Measurements from ENCODE around the gene CEBPA.

Gene CEBPA

DNA sequence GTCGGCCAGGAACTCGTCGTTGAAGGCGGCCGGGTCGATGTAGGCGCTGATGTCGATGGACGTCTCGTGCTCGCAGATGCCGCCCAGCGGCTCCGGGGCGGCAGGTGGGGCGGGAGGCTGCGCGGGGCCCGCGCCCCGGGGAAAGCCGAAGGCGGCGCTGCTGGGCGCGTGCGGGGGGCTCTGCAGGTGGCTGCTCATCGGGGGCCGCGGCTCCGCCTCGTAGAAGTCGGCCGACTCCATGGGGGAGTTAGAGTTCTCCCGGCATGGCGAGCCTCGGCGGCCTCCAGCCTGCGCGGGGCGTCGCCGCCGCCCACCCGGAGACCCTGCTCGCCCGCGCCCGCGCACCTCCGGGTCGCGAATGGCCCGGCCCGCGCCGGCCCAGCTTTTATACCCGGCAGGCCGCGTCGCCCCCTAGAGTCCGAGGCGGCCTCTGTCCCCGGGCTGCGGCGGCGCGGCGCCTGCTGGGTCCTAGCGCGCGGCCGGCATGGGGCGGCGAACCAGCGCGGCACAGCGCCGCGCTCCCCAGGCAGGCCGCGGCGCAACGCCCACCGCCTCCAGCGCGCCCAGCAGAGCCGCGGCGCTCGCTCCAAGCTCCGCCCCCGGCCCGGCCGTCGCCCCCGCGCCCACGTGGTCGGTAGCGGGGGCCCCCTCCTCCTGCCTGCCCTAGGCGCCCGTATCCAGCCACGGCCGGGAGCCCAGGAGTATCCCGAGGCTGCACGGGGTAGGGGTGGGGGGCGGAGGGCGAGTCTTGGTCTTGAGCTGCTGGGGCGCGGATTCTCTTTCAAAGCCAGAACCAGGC is at the start of gene CEBPA:
Gene CEBPA, minus strand, starts transcription at position 360 of the 799 bp plus-strand sequence. Its CDS starts 120 bp downstream, at position 240.
- peak; percentile 95 for DNase-seq (ENCODE audit: low spot score)

DNA sequence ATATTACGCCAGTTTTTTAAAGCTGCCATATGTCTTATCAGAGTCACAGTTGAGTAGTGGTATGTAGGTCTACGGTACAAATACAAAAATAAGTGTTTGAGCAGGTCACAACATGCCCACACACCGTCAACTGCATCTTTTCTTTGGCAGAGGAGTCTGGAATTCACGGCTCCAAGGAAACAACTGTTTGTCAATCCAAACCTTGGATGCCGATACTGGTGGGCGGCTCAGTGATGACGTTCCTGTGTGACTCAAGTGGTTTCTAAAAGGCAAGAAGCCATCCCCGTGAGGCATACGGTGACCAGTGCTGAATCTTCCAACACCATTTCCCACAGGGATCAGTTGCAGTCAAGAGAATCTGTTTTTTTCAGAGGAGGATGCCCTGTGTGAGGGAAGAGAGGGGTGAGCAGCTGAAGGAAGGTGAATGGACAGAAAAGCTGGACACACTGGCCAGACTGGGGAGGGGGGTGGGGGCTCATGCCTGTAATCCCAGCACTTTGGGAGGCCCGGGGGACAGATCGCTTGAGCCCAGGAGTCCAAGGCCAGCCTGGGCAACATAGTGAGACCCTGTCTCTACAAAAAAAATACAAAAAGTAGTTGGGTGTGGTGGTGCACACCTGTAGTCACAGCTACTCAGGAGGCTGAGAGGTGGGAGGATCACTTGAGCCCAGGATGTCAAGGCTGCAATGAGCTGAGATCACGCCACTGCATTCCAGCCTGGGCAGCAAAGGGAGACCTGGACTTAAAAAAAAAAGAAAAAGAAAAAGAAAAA is 48.4 kb upstream of the CEBPA start:
- no peak for DNase-seq (ENCODE audit: low spot score)

DNA sequence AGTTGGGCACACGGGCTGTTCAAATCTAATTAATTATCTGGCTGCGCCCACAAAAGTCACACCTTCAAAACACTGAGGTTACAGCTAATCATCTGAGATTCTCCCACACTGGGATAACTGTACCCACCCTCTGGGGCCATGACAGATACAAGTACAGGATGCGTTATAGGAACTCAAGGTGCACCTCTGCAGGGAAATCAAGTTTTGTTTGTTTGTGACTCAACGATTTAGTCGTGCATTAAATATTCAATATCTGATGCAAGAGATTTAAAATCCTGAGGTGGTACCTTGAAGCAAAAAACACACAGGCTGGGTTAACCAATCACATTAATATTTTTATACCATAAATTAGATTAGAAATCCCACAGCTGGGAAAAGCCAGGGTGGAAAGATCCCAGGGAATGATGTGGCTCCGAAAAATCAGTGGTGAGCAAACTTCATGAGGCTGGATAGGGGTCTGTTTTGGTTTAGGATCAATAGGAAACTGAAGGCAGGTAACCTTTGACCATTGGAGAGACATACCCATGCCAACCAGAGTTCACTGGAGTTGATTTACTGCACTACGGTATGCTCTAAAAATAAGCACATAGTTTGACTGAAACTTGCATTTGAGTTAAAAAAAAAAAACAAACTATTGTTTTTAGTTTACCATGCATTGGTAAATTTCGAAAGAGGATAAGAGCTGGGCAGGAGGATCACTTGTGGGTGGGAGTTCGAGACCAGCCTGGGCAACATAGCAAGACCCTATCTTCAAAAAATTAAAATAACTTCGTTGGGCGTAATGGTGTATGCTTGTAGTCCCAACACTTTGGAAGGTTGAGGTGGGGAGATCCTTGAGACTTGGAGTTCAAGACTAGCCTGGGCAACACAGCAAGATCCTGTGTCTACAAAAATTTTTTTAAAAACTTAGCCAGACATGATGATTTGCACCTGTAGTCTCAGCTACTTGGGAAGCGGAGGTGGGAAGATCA is 47.3 kb upstream of the CEBPA start:
- DNase-seq (ENCODE audit: low spot score): no peak

DNA sequence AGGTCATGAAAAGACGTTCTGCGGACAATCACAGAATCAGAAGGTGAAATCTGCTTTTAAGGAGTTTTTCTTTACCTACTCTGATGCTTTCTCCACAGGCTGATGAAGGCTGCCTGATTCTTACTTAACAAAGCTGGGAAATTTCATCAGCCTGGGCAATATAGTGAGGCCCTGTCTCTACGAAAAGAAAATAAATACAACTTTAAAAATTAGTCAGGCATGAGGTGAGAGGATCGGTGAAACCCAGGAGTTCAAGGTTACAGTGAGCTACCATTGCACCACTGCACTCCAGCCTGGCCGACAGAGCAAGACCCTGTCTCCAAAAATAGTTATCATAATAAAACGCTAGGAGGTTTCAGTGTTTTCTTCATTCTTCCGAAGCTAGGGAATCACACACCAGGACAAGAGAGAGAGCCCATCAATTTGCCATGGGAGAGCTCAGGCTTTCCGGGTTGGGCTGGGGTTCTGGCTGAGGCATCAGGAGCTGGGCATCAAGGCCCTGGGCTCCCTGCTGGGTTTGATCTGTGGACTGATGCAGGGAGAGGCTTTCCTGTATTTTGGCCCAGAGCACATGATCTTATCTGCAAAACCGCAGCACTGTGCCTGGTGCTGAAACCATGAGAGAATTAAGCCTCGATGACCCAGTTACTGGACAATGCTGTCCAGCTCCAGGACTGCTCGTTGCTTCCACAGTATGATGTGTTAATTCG is 46.1 kb upstream of the CEBPA start:
- no peak for DNase-seq (ENCODE audit: low spot score)

DNA sequence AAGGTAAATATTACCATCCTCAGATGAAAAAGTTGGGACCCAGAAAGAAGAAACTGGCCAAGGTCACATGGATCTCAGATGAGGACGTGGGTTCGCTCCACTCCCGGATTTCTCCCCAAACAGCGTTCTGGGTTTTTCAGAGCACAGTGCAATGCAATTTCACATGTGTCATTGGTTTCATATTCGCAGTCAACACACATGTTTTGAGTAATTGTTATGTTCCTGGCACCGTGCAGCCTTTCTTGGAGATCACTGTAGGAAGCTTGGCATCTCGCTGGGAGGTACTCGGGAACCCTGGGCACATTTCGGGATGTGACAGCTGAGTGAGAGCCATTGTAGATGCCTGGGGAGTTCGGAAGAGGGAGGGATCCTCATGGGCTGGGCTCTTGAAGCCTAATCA is 45.0 kb upstream of the CEBPA start:
- DNase-seq (ENCODE audit: low spot score): no peak

DNA sequence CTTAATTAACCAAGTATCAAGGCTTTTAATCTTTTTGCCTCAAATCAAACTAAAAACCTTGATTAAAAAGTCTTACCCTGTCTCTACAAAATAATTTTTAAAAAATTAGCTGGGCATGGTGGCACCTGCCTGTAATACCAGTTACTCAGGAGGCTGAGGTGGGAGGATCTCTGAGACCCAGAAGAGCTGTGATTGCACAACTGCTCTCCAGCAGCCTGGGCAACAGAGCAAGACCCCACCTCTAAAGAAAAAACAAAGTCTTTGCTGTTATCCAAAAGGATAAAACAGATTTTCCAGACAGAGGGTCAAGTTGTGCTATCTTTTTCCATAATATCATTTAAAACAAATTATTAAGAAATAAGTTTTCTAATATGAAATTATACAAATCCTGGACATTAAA is 44.3 kb upstream of the CEBPA start:
- no peak for DNase-seq (ENCODE audit: low spot score)

DNA sequence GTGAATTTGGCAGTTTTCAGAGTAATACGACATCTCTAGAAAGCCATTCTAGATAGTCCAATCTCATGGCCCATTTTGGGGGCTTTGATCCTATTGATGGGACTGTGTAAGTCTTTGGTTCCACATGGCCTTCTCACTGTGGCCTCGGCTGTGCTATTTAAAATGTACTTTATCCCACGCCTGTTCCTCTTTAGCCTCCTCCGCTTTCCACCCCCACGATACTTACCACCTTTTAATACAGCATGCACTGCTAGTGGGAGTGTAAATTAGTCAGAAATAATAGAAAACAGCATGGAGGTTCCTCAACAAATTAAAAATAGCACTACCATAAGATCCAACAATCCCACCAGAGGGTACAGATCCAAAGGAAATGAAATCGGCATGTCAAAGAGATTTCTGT is 42.8 kb upstream of the CEBPA start:
- no peak for DNase-seq (ENCODE audit: low spot score)

DNA sequence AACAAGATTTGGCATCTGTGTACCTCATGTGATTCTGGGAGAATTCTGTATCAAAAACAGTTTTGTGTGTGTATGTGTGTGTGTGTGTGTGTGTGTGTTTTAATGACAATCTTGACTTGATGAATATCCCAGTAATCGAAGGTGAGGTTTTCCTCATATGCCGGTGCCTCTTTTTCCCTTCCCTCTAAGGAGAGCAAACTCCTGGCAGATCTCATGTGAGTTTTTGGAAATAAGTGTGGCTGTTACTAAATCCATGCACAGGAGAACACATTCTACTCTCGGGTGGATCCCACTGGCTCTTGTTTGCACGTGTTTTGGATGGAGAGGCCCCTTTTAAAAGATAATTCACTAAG is 42.2 kb upstream of the CEBPA start:
- no peak for DNase-seq (ENCODE audit: low spot score)

DNA sequence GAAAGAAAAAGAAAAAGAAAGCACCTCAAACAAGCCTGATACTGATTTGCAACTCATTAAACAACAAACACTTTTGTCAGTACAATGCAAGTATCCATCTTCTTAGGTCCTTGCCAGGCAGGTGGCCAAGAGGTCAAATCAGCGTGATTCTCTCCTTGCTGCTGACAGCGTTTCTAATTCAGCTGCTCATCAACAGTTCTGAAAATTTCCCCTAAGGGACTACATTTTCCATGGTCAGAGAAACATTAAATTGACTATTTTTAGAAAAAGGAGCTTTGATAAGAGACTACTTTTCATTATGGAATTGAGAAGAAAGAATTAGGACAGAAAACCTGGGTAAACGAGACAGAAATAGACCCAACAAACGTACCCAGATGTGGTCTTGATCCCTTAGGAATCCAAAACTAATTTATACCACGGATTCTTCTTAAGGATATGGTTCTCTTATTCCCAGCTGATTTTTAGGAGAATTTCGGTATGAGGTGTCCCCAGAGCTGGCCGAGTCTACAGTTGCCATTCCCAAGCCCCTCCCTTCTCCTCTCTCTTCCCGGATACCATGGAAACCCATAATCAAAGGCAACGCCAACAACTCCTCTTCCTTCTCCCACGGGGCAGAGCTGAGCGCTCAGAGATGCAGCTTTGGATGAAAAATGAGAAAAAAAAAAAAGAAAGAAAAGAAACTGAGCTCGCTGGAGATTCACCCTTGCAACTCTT is 41.7 kb upstream of the CEBPA start:
- no peak for DNase-seq (ENCODE audit: low spot score)

DNA sequence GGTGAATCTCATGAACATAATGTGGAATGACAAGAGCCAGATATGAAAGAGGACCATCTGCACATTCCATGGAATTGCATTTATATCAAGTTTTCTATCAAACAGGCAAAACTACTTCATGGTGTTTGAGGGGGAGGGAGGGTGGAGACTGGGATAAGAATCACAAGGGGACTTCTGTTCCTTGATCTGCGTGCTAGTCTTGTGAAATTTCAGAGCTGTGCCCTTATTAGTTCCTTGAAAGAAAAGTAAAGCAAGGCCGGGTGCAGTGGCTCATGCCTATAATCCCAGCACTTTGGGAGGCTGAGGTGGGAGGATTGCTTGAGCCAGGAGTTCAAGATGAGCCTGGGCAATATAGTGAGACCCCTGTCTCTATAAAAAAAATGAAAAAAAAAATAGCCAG is 41.0 kb upstream of the CEBPA start:
- no peak for DNase-seq (ENCODE audit: low spot score)

DNA sequence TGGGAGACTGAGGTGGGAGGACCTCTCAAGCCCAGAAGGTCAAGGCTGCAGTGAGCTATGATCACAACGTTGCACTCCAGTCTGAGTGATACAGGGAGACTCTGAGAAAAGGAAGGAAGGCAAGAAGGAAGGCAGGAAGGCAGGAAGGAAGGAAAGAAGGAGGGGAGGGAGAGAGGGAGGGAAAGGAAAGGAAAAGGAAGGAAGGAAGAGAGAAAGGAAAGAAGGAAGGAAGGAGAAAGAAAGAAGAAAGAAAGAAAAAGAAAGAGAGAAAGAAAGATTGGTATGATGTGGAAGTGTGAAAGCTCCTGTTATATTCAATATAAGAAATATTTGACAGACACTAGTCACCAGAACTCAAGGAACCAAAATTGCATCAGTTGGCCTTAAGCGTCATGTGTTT is 38.7 kb upstream of the CEBPA start:
- DNase-seq (ENCODE audit: low spot score): no peak

DNA sequence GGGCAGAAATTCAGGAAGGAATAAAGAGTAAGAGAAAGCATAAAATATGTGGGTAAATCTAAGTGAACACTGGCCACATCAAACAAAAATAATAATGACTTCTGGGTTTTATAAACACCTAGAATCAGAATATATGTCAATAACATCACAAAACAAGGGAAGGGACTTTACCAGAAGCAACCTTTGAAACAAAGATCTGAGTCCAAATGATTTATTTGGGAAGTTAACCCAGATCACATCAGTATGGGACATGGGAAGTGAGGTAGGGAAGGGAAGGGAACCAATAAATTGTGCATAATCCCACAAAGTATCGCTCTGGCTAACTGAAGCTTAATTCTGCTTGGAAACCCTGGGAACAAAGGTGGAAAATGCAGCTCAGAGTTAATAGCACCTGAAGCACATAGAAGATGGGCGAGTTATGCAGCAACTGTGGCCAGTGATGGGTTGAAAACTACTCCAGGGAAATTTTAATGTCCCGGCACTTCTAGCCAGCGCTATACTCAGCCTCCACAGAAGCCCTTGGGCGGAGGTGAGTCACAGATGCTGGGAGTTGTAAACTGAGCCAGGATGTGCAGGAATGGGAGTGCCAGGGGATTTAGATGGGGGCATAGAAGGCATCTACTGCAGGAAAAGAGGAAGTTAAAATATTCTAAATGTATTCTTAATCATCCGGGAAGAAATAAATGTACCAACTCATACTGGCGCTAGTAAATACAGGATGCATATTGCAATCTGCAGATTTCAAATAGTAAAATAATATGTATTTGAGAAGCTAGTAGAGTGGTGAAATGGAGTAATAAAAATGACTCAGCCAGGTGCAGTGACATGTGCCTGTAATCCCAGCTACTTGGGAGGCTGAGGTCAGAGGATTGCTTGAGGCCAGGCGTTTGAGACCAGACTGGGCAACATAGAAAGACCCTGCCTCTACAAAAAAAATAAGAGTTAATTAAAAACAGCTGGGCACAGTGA is 37.0 kb upstream of the CEBPA start:
- peak; percentile 75 for DNase-seq (ENCODE audit: low spot score)

DNA sequence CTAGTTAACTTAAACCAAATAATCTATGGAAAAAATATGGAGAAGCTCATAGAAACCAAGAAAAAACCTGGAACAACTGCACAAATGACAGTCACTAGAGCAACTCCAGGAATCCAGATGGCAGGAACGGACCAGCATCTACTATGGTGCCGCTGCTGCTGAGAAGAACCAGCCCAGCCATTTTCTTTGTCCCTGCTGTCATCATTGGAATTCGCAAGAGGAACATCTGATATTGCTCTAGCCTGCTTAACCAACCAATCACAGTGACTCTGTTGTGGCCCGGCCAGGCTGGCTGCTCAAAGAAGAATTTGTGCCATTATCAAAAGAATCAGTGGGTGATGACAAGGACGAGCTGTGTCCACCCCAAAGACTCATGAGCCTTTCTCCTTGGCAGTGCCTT is 33.1 kb upstream of the CEBPA start:
- DNase-seq (ENCODE audit: low spot score): no peak

DNA sequence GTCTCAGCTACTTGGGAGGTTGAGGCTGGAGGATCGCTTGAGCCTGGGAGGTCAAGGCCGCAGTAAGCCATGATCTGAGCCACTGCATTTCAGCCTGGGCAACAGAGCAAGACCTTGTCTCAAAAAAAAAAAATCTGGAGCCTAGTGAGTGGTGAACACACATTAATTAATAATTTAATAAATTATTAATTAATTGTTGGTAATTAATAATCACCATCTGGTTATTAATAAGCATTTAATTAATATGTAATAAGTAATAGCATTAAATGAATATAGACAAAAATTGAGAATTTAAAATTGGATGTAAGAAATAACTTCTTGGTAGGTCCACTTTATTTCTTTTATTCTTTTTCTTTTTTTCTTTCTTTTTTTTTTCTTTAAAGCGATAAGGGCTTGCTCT is 31.9 kb upstream of the CEBPA start:
- DNase-seq (ENCODE audit: low spot score): no peak

DNA sequence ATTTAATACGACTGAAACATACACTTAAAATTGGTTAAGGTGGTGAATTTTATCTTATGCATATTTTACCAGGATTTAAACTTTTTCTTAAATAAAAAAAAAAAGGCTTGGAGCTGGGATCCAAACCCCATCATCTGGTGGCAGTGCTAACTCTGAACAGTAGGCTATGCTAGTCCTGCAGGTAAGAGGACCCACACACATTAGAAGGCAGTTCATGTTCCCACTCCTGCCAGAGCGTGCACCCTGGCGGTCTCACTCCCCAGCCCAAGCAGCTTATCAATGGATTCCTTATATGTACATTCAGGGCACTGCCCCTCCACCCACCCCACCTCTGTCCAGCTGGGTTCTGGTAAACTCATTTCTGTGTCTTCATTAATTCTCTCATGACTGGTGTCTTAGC is 31.3 kb upstream of the CEBPA start:
- DNase-seq (ENCODE audit: low spot score): no peak

DNA sequence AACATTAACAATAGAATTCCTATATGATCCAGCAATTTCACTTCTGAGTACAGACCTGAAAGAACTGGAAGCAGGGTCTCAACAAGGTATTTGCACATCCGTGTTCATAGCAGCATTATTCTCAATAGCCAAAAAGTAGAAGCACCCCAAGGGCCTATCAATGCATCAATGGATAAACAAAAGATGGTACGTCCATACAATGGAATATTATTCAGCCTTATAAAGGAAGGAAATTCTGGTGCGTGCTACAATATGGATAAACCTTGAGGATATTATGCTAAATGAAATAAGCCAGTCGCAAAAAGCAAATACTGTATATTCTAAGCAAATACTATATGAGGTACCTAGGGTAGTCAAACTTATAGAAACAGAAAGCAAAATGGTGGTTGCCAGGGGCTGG is 30.8 kb upstream of the CEBPA start:
- no peak for DNase-seq (ENCODE audit: low spot score)

DNA sequence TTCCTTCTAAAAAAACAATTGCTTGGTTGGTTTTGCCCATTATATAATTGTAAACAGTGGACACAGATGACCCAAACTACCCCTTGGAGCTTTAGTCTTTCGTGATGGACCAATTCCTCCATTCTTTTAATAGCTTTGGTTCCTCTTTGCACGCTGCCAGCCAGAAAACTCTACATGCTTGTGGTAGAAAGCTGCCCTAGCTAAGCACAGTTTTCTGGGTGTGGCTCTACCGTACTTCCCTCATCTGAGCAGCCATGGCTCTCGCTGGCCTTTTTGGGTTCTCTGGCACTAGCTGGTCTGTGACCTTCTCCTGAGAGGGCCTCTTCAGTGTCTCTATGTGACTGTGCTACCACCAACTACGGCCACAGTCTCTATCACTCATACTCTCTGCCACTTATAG is 29.9 kb upstream of the CEBPA start:
- no peak for DNase-seq (ENCODE audit: low spot score)

DNA sequence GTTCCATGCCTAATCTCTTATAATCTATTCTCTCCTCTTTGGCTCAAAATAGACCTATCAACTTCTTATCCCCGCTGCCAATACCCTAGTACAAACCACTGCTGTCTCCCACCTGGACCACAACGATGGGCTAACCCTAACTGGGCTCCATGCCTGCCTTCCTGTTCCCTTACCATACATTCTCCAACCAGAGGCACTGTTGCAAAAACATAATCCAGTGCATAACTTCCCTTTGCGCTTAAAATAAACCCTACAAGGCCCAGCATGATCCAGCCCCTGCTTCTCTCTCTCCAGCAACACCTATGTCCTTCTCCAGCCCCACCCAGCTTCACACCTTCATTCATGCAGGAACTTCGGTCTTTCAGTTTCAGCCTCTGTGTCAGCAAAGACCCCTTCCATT is 27.4 kb upstream of the CEBPA start:
- no peak for DNase-seq (ENCODE audit: low spot score)

DNA sequence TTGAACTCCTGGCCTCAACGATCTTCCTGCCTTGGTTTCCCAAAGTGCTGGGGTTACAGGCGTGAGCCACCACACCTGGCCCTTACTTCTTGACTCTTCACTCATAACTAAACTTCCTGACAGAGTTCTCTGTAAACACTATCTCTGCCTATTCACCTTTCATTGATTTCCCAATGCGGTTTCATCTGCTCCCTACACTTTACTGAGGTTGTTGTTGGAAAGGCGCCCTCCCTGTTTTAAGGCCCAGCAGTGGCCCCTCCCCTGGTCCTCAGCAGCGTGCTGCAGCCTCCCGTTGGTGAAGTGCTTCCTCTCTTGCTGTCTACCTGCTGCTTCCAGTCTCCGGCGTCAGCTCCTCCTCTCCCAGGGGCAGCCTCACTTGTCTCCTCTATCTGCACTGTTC is 26.7 kb upstream of the CEBPA start:
- DNase-seq (ENCODE audit: low spot score): no peak

DNA sequence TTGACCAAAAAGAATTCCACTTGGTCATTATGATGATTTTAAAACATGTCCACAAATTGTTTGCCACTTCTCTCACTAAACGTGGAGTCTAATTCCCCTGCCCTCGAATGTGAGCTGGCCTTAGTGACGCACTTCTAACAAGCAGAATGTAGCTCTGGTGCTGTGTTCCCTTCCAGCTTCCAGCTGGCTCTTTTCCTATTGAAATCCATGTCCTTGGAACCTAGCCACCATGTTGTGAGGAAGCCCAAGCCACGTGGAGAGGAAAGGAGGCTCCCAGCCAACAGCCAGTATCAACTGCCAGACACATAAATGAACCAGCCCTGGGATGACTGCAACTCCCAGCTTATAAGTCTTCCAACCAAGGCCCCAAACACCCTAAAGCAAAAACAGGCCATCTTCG is 23.6 kb upstream of the CEBPA start:
- no peak for DNase-seq (ENCODE audit: low spot score)
